A549 (cell line): ENCODE data around the gene NPSR1. TPM values are rescaled to one million over a fixed set of nuclear protein-coding genes. Genes with fewer than 3 reads are reported as not detected.
"Not testable (repeated sequence)": the region's sequence is repeated elsewhere in the genome, so short reads cannot be mapped to it uniquely, and the experiment has no call there.

Experiments
- ATAC-seq, 2 experiments: fragments of 200-7000 bp in 1 of 2; fragments of >200 bp in 1 of 2; cut with Nextera tagmentation in 1 of 2; cut with Tn5 transposase in 1 of 2; 3 replicates each; pipeline versions ENCODE4 v1.8.0 to v1.9.1; 2018 to 2020; ENCODE audit warnings: mild to moderate bottlenecking in 1 of 2, moderate library complexity in 1 of 2
- CTCF ChIA-PET: fragments of 300-600 bp; sonication (Branson Sonifier 250); formaldehyde crosslinking; extraction: SDS; loops from one replicate; lab custom pipeline; 2021; ENCODE audit warnings: antibody characterized with exemption, inconsistent platforms; lab: Yijun Ruan, JAX
- POLR2A ChIA-PET: fragments of 350-600 bp; formaldehyde crosslinking; extraction: SDS; loops from one replicate; lab custom pipeline; 2021; ENCODE audit warnings: antibody characterized with exemption, inconsistent platforms; lab: Yijun Ruan, JAX
- DNase-seq, 2 experiments: peaks; one replicate each; pipeline versions ENCODE4 v3.0.0 to v3.0.0-alpha.2; 2011 to 2016; ENCODE audit warnings: low read depth in 1 of 2, low spot score in 1 of 2
- FAIRE-seq: peaks from 2 replicates; lab custom pipeline; 2011; peaks lifted over from hg19 to GRCh38; lab: Jason Lieb, UNC
- H3K27ac ChIP-seq, 2 experiments: fragments of >200 bp; sonication (Bioruptor Twin); formaldehyde crosslinking; 3 replicates each; pipeline ENCODE4 v1.5.1; 2016 to 2017
- H3K4me1 ChIP-seq: fragments of >200 bp; sonication (Bioruptor Twin); formaldehyde crosslinking; 3 replicates; pipeline ENCODE4 v1.6.1; 2016
- H3K4me2 ChIP-seq: fragments of >200 bp; sonication (Bioruptor Twin); formaldehyde crosslinking; 3 replicates; pipeline ENCODE4 v1.6.1; 2016
- H3K4me3 ChIP-seq: fragments of >200 bp; sonication (Bioruptor Twin); formaldehyde crosslinking; 3 replicates; pipeline ENCODE4 v1.5.1; 2016
- H3K9me3 ChIP-seq: fragments of >200 bp; sonication (Bioruptor Twin); formaldehyde crosslinking; 3 replicates; pipeline ENCODE4 v1.6.1; 2016
- CEBPB ChIP-seq, 2 experiments: fragments of >200 bp in 1 of 2; sonication (Bioruptor Twin) in 1 of 2; formaldehyde crosslinking in 1 of 2; IDR thresholded peaks; 2 replicates each; pipeline ENCODE4 v1.6.1; 2012 to 2016
- FOSB ChIP-seq: fragments of 250-450 bp; sonication (Bioruptor Pico); IDR thresholded peaks from 2 replicates; pipeline ENCODE4 v1.5.0; 2020; ENCODE audit warnings: mild to moderate bottlenecking, moderate library complexity
- FOXS1 ChIP-seq: fragments of 250-450 bp; sonication (Bioruptor Pico); IDR thresholded peaks from 2 replicates; pipeline ENCODE4 v1.5.0; 2020; ENCODE audit warnings: mild to moderate bottlenecking, moderate library complexity
- GATA3 ChIP-seq: IDR thresholded peaks from 2 replicates; pipeline ENCODE4 v1.6.1; 2012; ENCODE audit warnings: borderline replicate concordance
- JUNB ChIP-seq: fragments of >200 bp; sonication (Bioruptor Twin); formaldehyde crosslinking; IDR thresholded peaks from 2 replicates; pipeline ENCODE4 v1.6.1; 2016
- MAFK ChIP-seq: fragments of 450-650 bp; IDR thresholded peaks from 2 replicates; pipeline ENCODE4 v1.6.1; 2014; ENCODE audit not compliant: partially characterized antibody
- NPAS2 ChIP-seq: fragments of 250-450 bp; sonication (Bioruptor Pico); IDR thresholded peaks from 2 replicates; pipeline ENCODE4 v1.8.0; 2022; ENCODE audit warnings: mild to moderate bottlenecking, moderate library complexity, borderline replicate concordance
- RFX5 ChIP-seq: fragments of 450-650 bp; IDR thresholded peaks from 2 replicates; pipeline ENCODE4 v1.7.1; 2014; ENCODE audit warnings: antibody characterized with exemption, mild to moderate bottlenecking, moderate library complexity
- SMC3 ChIP-seq: fragments of >200 bp; sonication (Bioruptor Twin); formaldehyde crosslinking; IDR thresholded peaks from 3 replicates; pipeline ENCODE4 v1.6.1; 2018; ENCODE audit warnings: inconsistent platforms
- ZFP36 ChIP-seq: fragments of 450-650 bp; IDR thresholded peaks from 2 replicates; pipeline ENCODE4 v1.6.1; 2014; ENCODE audit warnings: borderline replicate concordance; ENCODE audit not compliant: partially characterized antibody
- WGBS: methylation state at CpG from one replicate; pipeline ENCODE4 v1.1.6; 2017; ENCODE audit errors: missing lambda C conversion rate; 5-methylcytosine and 5-hydroxymethylcytosine counted together
- polyA plus RNA-seq, 4 experiments: library from polyadenylated mRNA; depleted of rRNA in 3 of 4; stranded (reverse); fragments of >200 nt; fragmentation: RNase III in 1 of 4; extraction: RNeasy Plus Mini Kit Qiagen cat#74134 plus additional on column Dnase treatment in 1 of 4; gene quantifications; 2 replicates in 3 of 4; 3 replicates in 1 of 4; pipeline ENCODE4 v1.2.3, GENCODE V29; 2011 to 2017
- TF ChIP-seq, protein P1 (sequence below): fragments of >200 bp; sonication (Bioruptor Twin); formaldehyde crosslinking; IDR thresholded peaks from 3 replicates; pipeline ENCODE4 v1.5.1; 2016
- TF ChIP-seq, protein P2 (sequence below): fragments of 200-600 bp; sonication (generic); IDR thresholded peaks from 2 replicates; pipeline ENCODE4 v1.6.1; 2016; ENCODE audit warnings: antibody characterized with exemption, mild to moderate bottlenecking, moderate library complexity
- TF ChIP-seq, protein P3 (sequence below): IDR thresholded peaks from 2 replicates; pipeline ENCODE4 v1.6.1; 2012
- TF ChIP-seq, protein P4 (sequence below): fragments of 250-450 bp; sonication (Bioruptor Pico); IDR thresholded peaks from 2 replicates; pipeline ENCODE4 v1.5.0; 2021; ENCODE audit warnings: mild to moderate bottlenecking, moderate library complexity, borderline replicate concordance
- TF ChIP-seq, protein P5 (sequence below): fragments of 150-350 bp; IDR thresholded peaks from 2 replicates; pipeline ENCODE4 v1.6.1; 2014; ENCODE audit warnings: low read depth, mild to moderate bottlenecking, low read length

NPSR1 gene
- polyA plus RNA-seq, 2 of the 4 experiments (the other 2 are of a cell fraction) = not detected

DNA sequence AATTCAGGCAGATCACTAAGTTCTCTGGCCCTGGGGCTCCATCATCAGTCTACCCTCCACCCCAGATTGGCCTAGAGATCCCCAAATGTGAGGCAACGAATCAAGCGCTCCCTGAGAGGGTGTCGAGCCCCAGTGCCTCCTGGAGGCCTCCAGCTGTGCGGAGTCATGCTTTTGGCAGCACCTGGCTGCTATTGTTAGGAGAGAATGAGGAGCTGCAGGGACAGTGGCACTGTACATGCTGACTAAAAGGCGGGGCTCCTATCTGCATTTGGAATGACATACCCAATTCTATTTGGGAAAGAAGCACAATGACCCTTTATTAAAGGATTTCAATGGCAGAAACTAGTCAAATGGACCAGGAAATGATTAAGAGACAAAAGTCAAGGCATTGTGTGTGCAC, 217.5 kb downstream of the NPSR1 start:
- ChIA-PET POLR2A (no interaction called here), CTCF (no interaction called here)
- DNase-seq (no peak), ATAC-seq (no peak), FAIRE-seq (no peak)
- H3K4me2 ChIP-seq = no peak overlapping the region
- no peak overlapping the region for H3K27ac ChIP-seq
- H3K4me3 ChIP-seq = no peak overlapping the region
- 75% methylated on average over 5 of the region's 5 CpGs for WGBS
- TF ChIP-seq CEBPB (IDR thresholded peaks at IDR 0.05) (no peak), ZFP36 (no peak), JUNB (no peak), GATA3 (no peak), RFX5 (no peak)
- TF ChIP-seq, protein P1, sequence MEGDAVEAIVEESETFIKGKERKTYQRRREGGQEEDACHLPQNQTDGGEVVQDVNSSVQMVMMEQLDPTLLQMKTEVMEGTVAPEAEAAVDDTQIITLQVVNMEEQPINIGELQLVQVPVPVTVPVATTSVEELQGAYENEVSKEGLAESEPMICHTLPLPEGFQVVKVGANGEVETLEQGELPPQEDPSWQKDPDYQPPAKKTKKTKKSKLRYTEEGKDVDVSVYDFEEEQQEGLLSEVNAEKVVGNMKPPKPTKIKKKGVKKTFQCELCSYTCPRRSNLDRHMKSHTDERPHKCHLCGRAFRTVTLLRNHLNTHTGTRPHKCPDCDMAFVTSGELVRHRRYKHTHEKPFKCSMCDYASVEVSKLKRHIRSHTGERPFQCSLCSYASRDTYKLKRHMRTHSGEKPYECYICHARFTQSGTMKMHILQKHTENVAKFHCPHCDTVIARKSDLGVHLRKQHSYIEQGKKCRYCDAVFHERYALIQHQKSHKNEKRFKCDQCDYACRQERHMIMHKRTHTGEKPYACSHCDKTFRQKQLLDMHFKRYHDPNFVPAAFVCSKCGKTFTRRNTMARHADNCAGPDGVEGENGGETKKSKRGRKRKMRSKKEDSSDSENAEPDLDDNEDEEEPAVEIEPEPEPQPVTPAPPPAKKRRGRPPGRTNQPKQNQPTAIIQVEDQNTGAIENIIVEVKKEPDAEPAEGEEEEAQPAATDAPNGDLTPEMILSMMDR = no peak
- TF ChIP-seq, protein P2, sequence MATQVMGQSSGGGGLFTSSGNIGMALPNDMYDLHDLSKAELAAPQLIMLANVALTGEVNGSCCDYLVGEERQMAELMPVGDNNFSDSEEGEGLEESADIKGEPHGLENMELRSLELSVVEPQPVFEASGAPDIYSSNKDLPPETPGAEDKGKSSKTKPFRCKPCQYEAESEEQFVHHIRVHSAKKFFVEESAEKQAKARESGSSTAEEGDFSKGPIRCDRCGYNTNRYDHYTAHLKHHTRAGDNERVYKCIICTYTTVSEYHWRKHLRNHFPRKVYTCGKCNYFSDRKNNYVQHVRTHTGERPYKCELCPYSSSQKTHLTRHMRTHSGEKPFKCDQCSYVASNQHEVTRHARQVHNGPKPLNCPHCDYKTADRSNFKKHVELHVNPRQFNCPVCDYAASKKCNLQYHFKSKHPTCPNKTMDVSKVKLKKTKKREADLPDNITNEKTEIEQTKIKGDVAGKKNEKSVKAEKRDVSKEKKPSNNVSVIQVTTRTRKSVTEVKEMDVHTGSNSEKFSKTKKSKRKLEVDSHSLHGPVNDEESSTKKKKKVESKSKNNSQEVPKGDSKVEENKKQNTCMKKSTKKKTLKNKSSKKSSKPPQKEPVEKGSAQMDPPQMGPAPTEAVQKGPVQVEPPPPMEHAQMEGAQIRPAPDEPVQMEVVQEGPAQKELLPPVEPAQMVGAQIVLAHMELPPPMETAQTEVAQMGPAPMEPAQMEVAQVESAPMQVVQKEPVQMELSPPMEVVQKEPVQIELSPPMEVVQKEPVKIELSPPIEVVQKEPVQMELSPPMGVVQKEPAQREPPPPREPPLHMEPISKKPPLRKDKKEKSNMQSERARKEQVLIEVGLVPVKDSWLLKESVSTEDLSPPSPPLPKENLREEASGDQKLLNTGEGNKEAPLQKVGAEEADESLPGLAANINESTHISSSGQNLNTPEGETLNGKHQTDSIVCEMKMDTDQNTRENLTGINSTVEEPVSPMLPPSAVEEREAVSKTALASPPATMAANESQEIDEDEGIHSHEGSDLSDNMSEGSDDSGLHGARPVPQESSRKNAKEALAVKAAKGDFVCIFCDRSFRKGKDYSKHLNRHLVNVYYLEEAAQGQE = no peak
- TF ChIP-seq, protein P3, sequence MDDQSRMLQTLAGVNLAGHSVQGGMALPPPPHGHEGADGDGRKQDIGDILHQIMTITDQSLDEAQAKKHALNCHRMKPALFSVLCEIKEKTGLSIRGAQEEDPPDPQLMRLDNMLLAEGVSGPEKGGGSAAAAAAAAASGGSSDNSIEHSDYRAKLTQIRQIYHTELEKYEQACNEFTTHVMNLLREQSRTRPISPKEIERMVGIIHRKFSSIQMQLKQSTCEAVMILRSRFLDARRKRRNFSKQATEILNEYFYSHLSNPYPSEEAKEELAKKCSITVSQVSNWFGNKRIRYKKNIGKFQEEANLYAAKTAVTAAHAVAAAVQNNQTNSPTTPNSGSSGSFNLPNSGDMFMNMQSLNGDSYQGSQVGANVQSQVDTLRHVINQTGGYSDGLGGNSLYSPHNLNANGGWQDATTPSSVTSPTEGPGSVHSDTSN = no peak
- TF ChIP-seq, protein P4, sequence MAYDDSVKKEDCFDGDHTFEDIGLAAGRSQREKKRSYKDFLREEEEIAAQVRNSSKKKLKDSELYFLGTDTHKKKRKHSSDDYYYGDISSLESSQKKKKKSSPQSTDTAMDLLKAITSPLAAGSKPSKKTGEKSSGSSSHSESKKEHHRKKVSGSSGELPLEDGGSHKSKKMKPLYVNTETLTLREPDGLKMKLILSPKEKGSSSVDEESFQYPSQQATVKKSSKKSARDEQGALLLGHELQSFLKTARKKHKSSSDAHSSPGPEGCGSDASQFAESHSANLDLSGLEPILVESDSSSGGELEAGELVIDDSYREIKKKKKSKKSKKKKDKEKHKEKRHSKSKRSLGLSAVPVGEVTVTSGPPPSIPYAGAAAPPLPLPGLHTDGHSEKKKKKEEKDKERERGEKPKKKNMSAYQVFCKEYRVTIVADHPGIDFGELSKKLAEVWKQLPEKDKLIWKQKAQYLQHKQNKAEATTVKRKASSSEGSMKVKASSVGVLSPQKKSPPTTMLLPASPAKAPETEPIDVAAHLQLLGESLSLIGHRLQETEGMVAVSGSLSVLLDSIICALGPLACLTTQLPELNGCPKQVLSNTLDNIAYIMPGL (CRISPR knock-in tag) = no peak
- H3K9me3 ChIP-seq = no peaks in the 10 kb centered on the region
- no peaks in the 10 kb centered on the region for H3K4me1 ChIP-seq

DNA sequence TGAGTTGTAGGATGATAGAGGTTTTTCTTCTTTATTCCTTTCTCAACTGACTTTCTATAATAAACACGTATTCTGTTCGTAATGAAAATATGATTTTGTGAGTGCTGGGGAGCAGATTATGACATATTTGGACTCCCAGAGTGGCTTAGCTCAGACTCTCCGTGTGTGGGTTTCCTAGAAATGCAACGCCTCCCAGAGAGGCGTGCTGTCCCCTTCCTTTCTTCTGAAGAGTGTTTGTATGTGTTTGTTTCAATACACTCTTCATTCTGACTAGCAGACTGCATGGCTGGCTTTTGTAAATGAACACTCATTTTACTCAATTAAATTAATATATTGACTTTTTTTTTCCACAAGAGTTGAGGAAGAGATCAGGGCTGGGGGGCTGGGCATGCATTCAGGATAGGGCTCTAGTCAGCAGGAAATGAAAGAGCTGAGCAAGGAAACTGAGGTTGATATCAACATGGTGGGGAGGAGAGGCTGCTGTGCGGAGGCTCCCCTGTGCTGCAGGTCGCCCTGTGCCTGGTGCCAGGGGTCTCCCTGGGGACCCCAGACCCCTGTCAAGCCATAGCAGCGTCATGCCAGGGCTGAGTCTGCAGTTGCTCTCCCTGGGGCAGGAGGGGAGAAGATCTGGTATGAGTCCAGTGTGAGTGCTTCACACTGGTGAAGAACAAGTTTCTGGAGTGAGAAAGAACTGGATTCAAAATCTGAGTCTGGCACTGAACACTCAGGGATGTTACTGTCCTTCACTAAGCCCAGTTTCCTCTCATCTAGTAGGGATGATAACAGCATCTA, 221.1 kb downstream of the NPSR1 start:
- POLR2A ChIA-PET, FAIRE-seq, H3K27ac ChIP-seq, H3K4me3 ChIP-seq, H3K4me2 ChIP-seq, H3K4me1 ChIP-seq, ATAC-seq, DNase-seq: not testable (repeated sequence)
- 76% methylated on average over 8 of the region's 8 CpGs for WGBS
- CTCF ChIA-PET = interaction anchor here (0.6 kb wide), 1 partner anchor 24 kb away, joined by 3 read pairs; no protein-coding TSS in a partner anchor
- H3K9me3 ChIP-seq = peaks cover 19% of the 10 kb centered on the region

DNA sequence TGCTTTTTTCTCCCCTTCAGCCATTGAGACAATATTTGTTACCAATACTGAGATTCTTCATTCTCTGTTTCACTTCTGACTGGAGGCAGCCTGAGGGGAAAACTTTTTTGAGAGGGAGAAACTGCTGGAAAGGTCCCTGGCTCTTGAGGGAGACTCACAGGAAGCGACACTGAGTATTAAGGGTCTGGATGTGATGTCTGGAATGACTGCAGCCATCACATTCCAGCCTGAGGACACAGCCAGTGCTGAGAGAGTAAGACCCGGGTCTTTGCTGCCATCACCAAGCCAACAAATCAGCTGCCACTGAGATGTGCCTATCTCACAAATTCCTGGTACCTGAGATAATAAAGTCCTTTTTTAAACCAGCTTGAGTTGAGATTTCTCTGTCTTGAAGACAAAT, 221.9 kb downstream of the NPSR1 start:
- CTCF ChIA-PET = interaction anchor here (0.6 kb wide), 1 partner anchor 24 kb away, joined by 3 read pairs; no protein-coding TSS in a partner anchor

DNA sequence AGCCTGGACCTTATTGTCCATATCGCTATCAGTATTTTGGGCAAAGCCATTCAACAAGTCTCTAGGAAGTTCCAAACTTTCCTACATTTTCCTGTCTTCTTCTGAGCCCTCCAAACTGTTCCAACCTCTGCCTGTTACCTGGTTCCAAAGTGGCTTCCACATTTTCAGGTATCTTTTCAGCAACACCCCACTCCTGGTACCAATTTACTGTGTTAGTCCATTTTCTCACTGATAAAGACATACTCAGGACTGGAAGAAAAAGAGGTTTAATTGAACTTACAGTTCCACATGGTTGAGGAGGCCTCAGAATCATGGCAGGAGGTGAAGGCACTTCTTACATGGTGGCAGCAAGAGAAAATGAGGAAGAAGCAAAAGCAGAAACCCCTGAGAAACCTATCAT, 225.8 kb downstream of the NPSR1 start:
- CTCF ChIA-PET, FAIRE-seq: not testable (repeated sequence)

More for the DNA sequence above, 221.9 kb downstream of the NPSR1 start:
- Histone ChIP-seq H3K9me3 (peaks cover 25% of the 10 kb centered on the region), H3K4me3 (no peak overlapping the region), H3K27ac (no peak overlapping the region), H3K4me2 (no peak overlapping the region), H3K4me1 (no peaks in the 10 kb centered on the region)
- POLR2A ChIA-PET = no interaction called here
- DNase-seq (no peak), ATAC-seq (no peak), FAIRE-seq (no peak)
- 58% methylated on average over 2 of the region's 2 CpGs for WGBS
- TF ChIP-seq MAFK (no peak), FOSB (no peak), SMC3 (no peak), FOXS1 (CRISPR knock-in tag) (no peak), GATA3 (no peak), NPAS2 (CRISPR knock-in tag) (no peak)
- TF ChIP-seq, protein P5, sequence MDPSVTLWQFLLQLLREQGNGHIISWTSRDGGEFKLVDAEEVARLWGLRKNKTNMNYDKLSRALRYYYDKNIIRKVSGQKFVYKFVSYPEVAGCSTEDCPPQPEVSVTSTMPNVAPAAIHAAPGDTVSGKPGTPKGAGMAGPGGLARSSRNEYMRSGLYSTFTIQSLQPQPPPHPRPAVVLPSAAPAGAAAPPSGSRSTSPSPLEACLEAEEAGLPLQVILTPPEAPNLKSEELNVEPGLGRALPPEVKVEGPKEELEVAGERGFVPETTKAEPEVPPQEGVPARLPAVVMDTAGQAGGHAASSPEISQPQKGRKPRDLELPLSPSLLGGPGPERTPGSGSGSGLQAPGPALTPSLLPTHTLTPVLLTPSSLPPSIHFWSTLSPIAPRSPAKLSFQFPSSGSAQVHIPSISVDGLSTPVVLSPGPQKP = no peak
- TF ChIP-seq, all 56 proteins: peak for 0

More for the DNA sequence above, 225.8 kb downstream of the NPSR1 start:
- H3K4me1 ChIP-seq, ATAC-seq, POLR2A ChIA-PET, H3K27ac ChIP-seq, H3K4me2 ChIP-seq, DNase-seq, H3K4me3 ChIP-seq: not testable (repeated sequence)
- peaks cover 29% of the 10 kb centered on the region for H3K9me3 ChIP-seq
- WGBS = 67% methylated on average over 1 of the region's 1 CpG
